GM12878 (cell line): ENCODE results near the gene DCP1A. TPM values are rescaled to one million over a fixed set of nuclear protein-coding genes. Genes with fewer than 3 reads are reported as not detected.
A peak's percentile ranks its signal among the peaks of the same experiment; 100 is the strongest.

Experiments
- ATAC-seq: fragments of 200-7000 bp; cut with Tn5 transposase; 3 replicates; pipeline ENCODE4 v1.9.1; 2020; ENCODE audit warnings: mild to moderate bottlenecking, moderate library complexity
- BruUV-seq: library from RNA; stranded (reverse); fragments of 400-500 nt; replicated peaks from 2 replicates; lab custom pipeline; 2021; lab: Mats Ljungman, UMichigan
- CTCF ChIA-PET: fragments of 300-600 bp; sonication (Branson Sonifier 250); formaldehyde crosslinking; extraction: SDS; loops from one replicate; lab custom pipeline; 2021; ENCODE audit warnings: inconsistent platforms; lab: Yijun Ruan, JAX
- POLR2A ChIA-PET: fragments of 350-600 bp; formaldehyde crosslinking; extraction: SDS; loops from one replicate; lab custom pipeline; 2021; ENCODE audit warnings: inconsistent platforms; lab: Charles Lee
- RAD21 ChIA-PET: fragments of 300-600 bp; sonication (Branson Sonifier 250); formaldehyde crosslinking; loops from one replicate; lab custom pipeline; 2023; ENCODE audit warnings: antibody characterized with exemption; ENCODE audit not compliant: unreplicated experiment; lab: Charles Lee
- SMC1A ChIA-PET: fragments of 300-600 bp; sonication (Branson Sonifier 250); formaldehyde crosslinking; loops from one replicate; lab custom pipeline; 2023; ENCODE audit not compliant: unreplicated experiment, uncharacterized antibody; lab: Charles Lee
- DNase-seq: peaks from one replicate; pipeline ENCODE4 v3.0.0-alpha.2; 2011; ENCODE audit warnings: low read depth, low spot score
- FAIRE-seq: peaks from 3 replicates; lab custom pipeline; 2011; peaks lifted over from hg19 to GRCh38; lab: Jason Lieb, UNC
- H2AFZ ChIP-seq: 2 replicates; pipeline ENCODE4 v1.6.0; 2011; ENCODE audit warnings: low read depth, low read length, control low read depth; ENCODE audit not compliant: control insufficient read depth
- H3K27ac ChIP-seq: 2 replicates; pipeline ENCODE4 v1.5.1; 2011; ENCODE audit warnings: control low read depth; ENCODE audit not compliant: control insufficient read depth, insufficient read depth
- H3K27me3 ChIP-seq, 2 experiments: replicated peaks in 1 of 2; 2 replicates each; pipeline versions ENCODE4 v1.6.0 to v1.6.1; 2011; ENCODE audit warnings: low read length in 1 of 2; ENCODE audit not compliant: control insufficient read depth in 2 of 2, insufficient read depth in 2 of 2
- H3K36me3 ChIP-seq, 2 experiments: 2 replicates each; pipeline ENCODE4 v1.5.1; 2011; ENCODE audit warnings: low read length in 1 of 2; ENCODE audit not compliant: control insufficient read depth in 2 of 2, insufficient read depth in 2 of 2
- H3K4me1 ChIP-seq: 2 replicates; pipeline ENCODE4 v1.6.1; 2011; ENCODE audit warnings: mild to moderate bottlenecking, low read length, moderate library complexity, mixed read lengths; ENCODE audit not compliant: control insufficient read depth, insufficient read depth
- H3K4me2 ChIP-seq: 2 replicates; pipeline ENCODE4 v1.6.0; 2011; ENCODE audit warnings: control low read depth; ENCODE audit not compliant: control insufficient read depth, insufficient read depth
- H3K4me3 ChIP-seq: fragments of 200-600 bp; sonication (generic); 2 replicates; pipeline ENCODE4 v1.5.1; 2016
- H3K79me2 ChIP-seq: 2 replicates; pipeline ENCODE4 v1.6.0; 2011; ENCODE audit warnings: low read length; ENCODE audit not compliant: control insufficient read depth, insufficient read depth
- H3K9ac ChIP-seq: 2 replicates; pipeline ENCODE4 v1.8.0; 2011; ENCODE audit warnings: low read length, control low read depth, mixed read lengths; ENCODE audit not compliant: control insufficient read depth, insufficient read depth
- H3K9me3 ChIP-seq: replicated peaks from 3 replicates; pipeline ENCODE4 v1.5.1; 2011; ENCODE audit warnings: mild to moderate bottlenecking, low read length; ENCODE audit not compliant: control insufficient read depth, insufficient read depth
- H4K20me1 ChIP-seq: 2 replicates; pipeline ENCODE4 v1.6.0; 2011; ENCODE audit not compliant: control insufficient read depth, insufficient read depth
- ASH2L ChIP-seq: fragments of 300-600, 200-600 bp; sonication (generic); IDR thresholded peaks from 2 replicates; pipeline ENCODE4 v1.6.1; 2017; ENCODE audit warnings: low read depth, mild to moderate bottlenecking, borderline replicate concordance
- ATF7 ChIP-seq: fragments of 450-650 bp; IDR thresholded peaks from 2 replicates; pipeline ENCODE4 v1.6.1; 2016; ENCODE audit warnings: low read depth, mild to moderate bottlenecking
- BCL11A ChIP-seq: IDR thresholded peaks from 2 replicates; pipeline ENCODE4 v1.6.1; 2011; ENCODE audit warnings: low read depth, low read length
- CBFB ChIP-seq: IDR thresholded peaks from 2 replicates; pipeline ENCODE4 v1.6.1; 2016; ENCODE audit warnings: antibody characterized with exemption, low read depth
- CBX3 ChIP-seq: fragments of 200-600 bp; sonication (generic); IDR thresholded peaks from 2 replicates; pipeline ENCODE4 v1.6.1; 2016; ENCODE audit warnings: low read depth, borderline replicate concordance
- CREB1 ChIP-seq: IDR thresholded peaks from 2 replicates; pipeline ENCODE4 v1.6.1; 2012; ENCODE audit warnings: low read depth, mild to moderate bottlenecking, inconsistent platforms
- EED ChIP-seq: sonication (generic); IDR thresholded peaks from 2 replicates; pipeline ENCODE4 v1.6.1; 2016; ENCODE audit warnings: antibody characterized with exemption, low read depth
- EGR1 ChIP-seq, 2 experiments: IDR thresholded peaks; 1 replicate in 1 of 2; 2 replicates in 1 of 2; pipeline ENCODE4 v1.6.1; 2011 to 2012; ENCODE audit warnings: low read depth in 2 of 2, low read length in 2 of 2, borderline replicate concordance in 1 of 2, mild to moderate bottlenecking in 1 of 2, moderate library complexity in 1 of 2
- IRF4 ChIP-seq: IDR thresholded peaks from 2 replicates; pipeline ENCODE4 v1.6.1; 2011; ENCODE audit warnings: low read depth, low read length
- LARP7 ChIP-seq: fragments of 450-650 bp; IDR thresholded peaks from 2 replicates; pipeline ENCODE4 v1.6.1; 2017; ENCODE audit warnings: mild to moderate bottlenecking
- MEF2A ChIP-seq: IDR thresholded peaks from 2 replicates; pipeline ENCODE4 v1.6.1; 2011; ENCODE audit warnings: low read depth, mild to moderate bottlenecking, low read length, moderate library complexity; ENCODE audit not compliant: insufficient read depth
- RFX5 ChIP-seq: IDR thresholded peaks from 2 replicates; pipeline ENCODE4 v1.6.1; 2011; ENCODE audit warnings: low read depth, low read length, improper control_type of control experiment
- SIN3A ChIP-seq: IDR thresholded peaks from 2 replicates; pipeline ENCODE4 v1.6.1; 2012; ENCODE audit warnings: low read depth, low read length, improper control_type of control experiment
- SP1 ChIP-seq: IDR thresholded peaks from one replicate; pipeline ENCODE4 v1.6.1; 2011; ENCODE audit warnings: low read depth, low read length
- SUZ12 ChIP-seq: fragments of 200-600 bp; sonication (generic); IDR thresholded peaks from one replicate; pipeline ENCODE4 v1.6.1; 2018; ENCODE audit warnings: antibody characterized with exemption, mild to moderate bottlenecking; ENCODE audit not compliant: unreplicated experiment
- WGBS: methylation state at CpG from one replicate; pipeline ENCODE4 v1.1.6; 2016; ENCODE audit warnings: low lambda C conversion rate; ENCODE audit not compliant: insufficient replicate concordance, insufficient coverage; ENCODE audit errors: missing lambda C conversion rate; 5-methylcytosine and 5-hydroxymethylcytosine counted together
- in situ Hi-C: fragments of 300-500 bp; cut with MboI; formaldehyde crosslinking; loops from 9 replicates; pipeline ENCODE4 v1.14.3; 2018; ENCODE audit warnings: mixed read lengths
- intact Hi-C: fragments of 100-400 bp; cut with micrococcal nuclease; formaldehyde crosslinking; loops from one replicate; pipeline ENCODE4 v1.14.2; 2022; ENCODE audit not compliant: unreplicated experiment
- polyA plus RNA-seq, 11 experiments: library from polyadenylated mRNA; depleted of rRNA in 4 of 11; unstranded in 6 of 11; stranded (reverse) in 5 of 11; fragments of >200 nt; fragmentation: Nextera tagmentation in 4 of 11; fragmentation: Illumina TruSeq in 1 of 11; extraction: Ambion mirVana in 4 of 11; extraction: Trizol in 1 of 11; gene quantifications; 1 replicate in 1 of 11; 2 replicates in 10 of 11; pipeline versions ENCODE4 v1.2.1 to v1.2.3, GENCODE V29; 2011 to 2016; ENCODE audit warnings: inconsistent platforms in 2 of 11, missing spikeins in 2 of 11, low read depth in 1 of 11
- total RNA-seq, 4 experiments: library from RNA; depleted of rRNA in 3 of 4; stranded (reverse); fragments of >200 nt in 3 of 4; fragmentation: Illumina TruSeq in 1 of 4; extraction: Trizol in 1 of 4; gene quantifications; 2 replicates each; pipeline versions ENCODE4 v1.2.1 to v1.2.3, GENCODE V29; 2013 to 2021
- TF ChIP-seq, protein P1 (sequence below): IDR thresholded peaks from 2 replicates; pipeline ENCODE4 v1.6.1; 2011; ENCODE audit warnings: low read depth, low read length, improper control_type of control experiment, borderline replicate concordance

Gene DCP1A
- total and polyA plus RNA-seq, 10 of the 15 experiments (the other 5 are each of a cell fraction or from before 2014, with no cell fraction given) = 12.5 to 34.6 (median 16.3) TPM

DNA sequence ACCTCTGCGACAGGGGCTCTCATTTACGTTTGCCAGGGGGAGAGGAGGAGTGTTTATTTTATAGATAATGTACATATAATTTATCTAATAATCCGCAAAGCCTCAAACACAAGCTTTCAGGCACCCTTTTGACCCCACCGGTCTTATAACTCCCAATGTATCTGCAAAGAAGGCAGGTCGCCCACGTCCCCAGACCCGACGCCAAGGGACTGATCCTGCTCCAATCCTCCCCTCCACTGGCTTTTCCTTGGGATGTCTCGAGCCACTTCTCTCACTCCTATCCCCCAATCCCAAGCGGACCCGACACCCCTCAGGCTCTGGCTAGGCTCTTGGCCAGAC lies 452 bp downstream of the DCP1A start:
- 1% methylated on average over 11 of the region's 11 CpGs for WGBS
- no peaks in the 10 kb centered on the region for H3K4me1 ChIP-seq
- DNase-seq (no peak), ATAC-seq (peak; percentile 18), FAIRE-seq (no peak)
- H3K36me3 ChIP-seq = no peaks in the 10 kb centered on the region; a peak in 1 of 4 replicates
- peak overlapping the region; percentile 97 for H2AFZ ChIP-seq
- no peaks in the 10 kb centered on the region for H4K20me1 ChIP-seq
- H3K4me3 ChIP-seq = peak overlapping the region; percentile 99
- H3K27me3 ChIP-seq = no peaks in the 10 kb centered on the region
- H3K9ac ChIP-seq = peak overlapping the region; percentile 97
- ChIA-PET RAD21 (no interaction called here), SMC1A (interaction anchor here (0.6 to 1.7 kb wide), 5 partner anchors 8 to 545 kb away, joined by 3 to 7 read pairs (median 4); partner anchors contain the start of gene SELENOK), CTCF (interaction anchor here (0.5 to 2.7 kb wide), 6 partner anchors 11 to 204 kb away, joined by 3 to 6 read pairs (median 4); no protein-coding TSS in a partner anchor), POLR2A (interaction anchor here (1.3 to 2.3 kb wide), 3 partner anchors 10 to 301 kb away, joined by 3 to 6 read pairs (median 4); no protein-coding TSS in a partner anchor)
- BruUV-seq = no TSS peak
- no peaks in the 10 kb centered on the region for H3K9me3 ChIP-seq
- intact Hi-C loops = no loop called here
- peak overlapping the region; percentile 94 for H3K27ac ChIP-seq
- TF ChIP-seq EGR1 (IDR thresholded peaks at IDR 0.05; ENCODE audit: borderline replicate concordance in 1 of 2, low read depth in 2 of 2, low read length in 2 of 2) (peak in 1 of 2 experiments; percentile 23; a peak in 1 of 3 replicates), CBFB (no peak), SIN3A (peak; percentile 13; the same call in 1 of the 2 replicates)
- H3K79me2 ChIP-seq = peaks cover 37% of the 10 kb centered on the region
- peak overlapping the region; percentile 77 for H3K4me2 ChIP-seq
- in situ Hi-C loops = no loop called here

DNA sequence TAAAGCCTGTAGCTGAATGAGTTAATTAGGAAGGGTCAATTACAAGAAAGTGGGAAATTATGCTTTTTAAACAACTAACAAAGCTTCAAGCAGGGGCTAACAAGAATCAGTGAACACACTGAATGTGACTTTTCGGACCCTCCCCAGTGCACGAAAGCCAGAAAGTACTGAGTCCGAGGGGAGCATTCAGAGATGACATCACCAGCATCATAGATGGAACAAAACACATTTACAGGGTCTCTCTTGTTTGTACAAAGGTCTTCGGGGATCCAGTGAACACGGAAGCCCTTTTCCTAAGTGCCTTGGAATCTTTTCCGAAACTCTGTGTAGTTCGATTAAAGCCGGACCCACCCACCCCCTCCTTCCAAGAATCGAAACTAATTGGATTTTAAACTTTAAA lies 829 bp downstream of the DCP1A start:
- ChIA-PET SMC1A (interaction anchor here (0.9 to 1.7 kb wide), 6 partner anchors 9 to 545 kb away, joined by 3 to 7 read pairs (median 3); partner anchors contain the start of gene SELENOK), CTCF (interaction anchor here (0.5 to 2.7 kb wide), 5 partner anchors 30 to 498 kb away, joined by 3 to 6 read pairs (median 4); no protein-coding TSS in a partner anchor)
- H2AFZ ChIP-seq = peak overlapping the region; percentile 30; the same call in 1 of the 2 replicates

More for the DNA sequence above, 829 bp downstream of the DCP1A start:
- TF ChIP-seq CREB1 (0 out of 2 replicates have a peak, but pooled peaks have one; percentile 14), EED (no peak), BCL11A (no peak), SUZ12 (no peak), CBX3 (no peak), SIN3A (0 out of 2 replicates have a peak, but pooled peaks have one; percentile 12), ATF7 (peak; percentile 79), MEF2A (no peak), ASH2L (no peak), RFX5 (no peak), IRF4 (no peak), SP1 (no peak), LARP7 (no peak)
- TF ChIP-seq, protein P1, sequence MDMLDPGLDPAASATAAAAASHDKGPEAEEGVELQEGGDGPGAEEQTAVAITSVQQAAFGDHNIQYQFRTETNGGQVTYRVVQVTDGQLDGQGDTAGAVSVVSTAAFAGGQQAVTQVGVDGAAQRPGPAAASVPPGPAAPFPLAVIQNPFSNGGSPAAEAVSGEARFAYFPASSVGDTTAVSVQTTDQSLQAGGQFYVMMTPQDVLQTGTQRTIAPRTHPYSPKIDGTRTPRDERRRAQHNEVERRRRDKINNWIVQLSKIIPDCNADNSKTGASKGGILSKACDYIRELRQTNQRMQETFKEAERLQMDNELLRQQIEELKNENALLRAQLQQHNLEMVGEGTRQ = no peak
- no peaks in the 10 kb centered on the region for H3K4me1 ChIP-seq
- ChIA-PET POLR2A (interaction anchor here (1.4 to 1.5 kb wide), 2 partner anchors 208 to 302 kb away, joined by 3 to 4 read pairs; no protein-coding TSS in a partner anchor), RAD21 (interaction anchor here (1.4 kb wide), 1 partner anchor 150 kb away, joined by 4 read pairs; no protein-coding TSS in a partner anchor)
- peak overlapping the region; percentile 94 for H3K27ac ChIP-seq
- ATAC-seq (peak; percentile 11; the same call in 1 of the 3 replicates), DNase-seq (no peak), FAIRE-seq (peak; percentile 7)
- no peaks in the 10 kb centered on the region for H4K20me1 ChIP-seq
- peak overlapping the region; percentile 77 for H3K4me2 ChIP-seq
- H3K9me3 ChIP-seq = no peaks in the 10 kb centered on the region
- H3K9ac ChIP-seq = peak overlapping the region; percentile 97
- H3K27me3 ChIP-seq = no peaks in the 10 kb centered on the region
- BruUV-seq = TSS peak; percentile 64
- peaks cover 37% of the 10 kb centered on the region for H3K79me2 ChIP-seq
- in situ Hi-C loops (no loop called here), intact Hi-C loops (no loop called here)
- WGBS = 1% methylated on average over 9 of the region's 9 CpGs
- H3K4me3 ChIP-seq = peak overlapping the region; percentile 99
- H3K36me3 ChIP-seq = no peaks in the 10 kb centered on the region; a peak in 1 of 4 replicates
